GM12878 (cell line): Measurements from ENCODE around the gene RARG. TPM values are rescaled to one million over a fixed set of nuclear protein-coding genes. Genes with fewer than 3 reads are reported as not detected.

Source experiments
- BACH1 ChIP-seq: fragments of 450-650 bp; IDR thresholded peaks from 2 replicates; pipeline ENCODE4 v1.6.1; 2017; ENCODE audit warnings: mild to moderate bottlenecking, borderline replicate concordance
- CREM ChIP-seq: IDR thresholded peaks from 2 replicates; pipeline ENCODE4 v1.6.1; 2014; ENCODE audit warnings: antibody characterized with exemption, low read depth
- CUX1 ChIP-seq: IDR thresholded peaks from 2 replicates; pipeline ENCODE4 v1.6.1; 2012; ENCODE audit warnings: improper control_type of control experiment, low read depth, low read length; ENCODE audit not compliant: insufficient replicate concordance
- IRF3 ChIP-seq: fragments of 450-650 bp; IDR thresholded peaks from 2 replicates; pipeline ENCODE4 v1.6.1; 2014; ENCODE audit warnings: mild to moderate bottlenecking
- NBN ChIP-seq: fragments of 450-650 bp; IDR thresholded peaks from 2 replicates; pipeline ENCODE4 v1.6.1; 2016
- POLR2AphosphoS2 ChIP-seq: IDR thresholded peaks from 2 replicates; pipeline ENCODE4 v1.6.1; 2011; ENCODE audit warnings: low read depth, mild to moderate bottlenecking, low read length, improper control_type of control experiment, moderate library complexity
- SKIL ChIP-seq: fragments of 450-650 bp; IDR thresholded peaks from 2 replicates; pipeline ENCODE4 v1.6.1; 2017; ENCODE audit warnings: mild to moderate bottlenecking, low read depth, inconsistent platforms; ENCODE audit not compliant: poor library complexity, severe bottlenecking
- polyA plus RNA-seq, 11 experiments: library from polyadenylated mRNA; depleted of rRNA in 4 of 11; unstranded in 6 of 11; stranded (reverse) in 5 of 11; fragments of >200 nt; fragmentation: Nextera tagmentation in 4 of 11; fragmentation: Illumina TruSeq in 1 of 11; extraction: Ambion mirVana in 4 of 11; extraction: Trizol in 1 of 11; gene quantifications; 1 replicate in 1 of 11; 2 replicates in 10 of 11; pipeline versions ENCODE4 v1.2.1 to v1.2.3, GENCODE V29; 2011 to 2016; ENCODE audit warnings: inconsistent platforms in 2 of 11, missing spikeins in 2 of 11, low read depth in 1 of 11
- total RNA-seq, 4 experiments: library from RNA; depleted of rRNA in 3 of 4; stranded (reverse); fragments of >200 nt in 3 of 4; fragmentation: Illumina TruSeq in 1 of 4; extraction: Trizol in 1 of 4; gene quantifications; 2 replicates each; pipeline versions ENCODE4 v1.2.1 to v1.2.3, GENCODE V29; 2013 to 2021

Gene RARG
- total and polyA plus RNA-seq, 10 of the 15 experiments (the other 5 are each of a cell fraction or from before 2014, with no cell fraction given) = 0.27 to 8.1 (median 4.1) TPM

- TF ChIP-seq CUX1 (no peak), SKIL (peak; percentile 24), IRF3 (no peak), CREM (no peak), BACH1 (peak; percentile 57; the same call in 1 of the 2 replicates), POLR2AphosphoS2 (peak; percentile 30; the same call in 1 of the 2 replicates), NBN (peak; percentile 82)
Measured at GRCh38 chr12:53221203-53222080, 10.6 kb downstream of the RARG start (continued).
